Liver (tissue), 9 donors: ENCODE measurements around the gene TFDP1. TPM values are rescaled to one million over a fixed set of nuclear protein-coding genes. Genes with fewer than 3 reads are reported as not detected.

Experiments
- DNase-seq: peaks from one replicate; pipeline ENCODE4 v3.0.0-alpha.2; 2017; ENCODE audit warnings: low spot score
- H3K27ac ChIP-seq, 2 donors: one replicate each; pipeline ENCODE4 v1.7.0; 2013; ENCODE audit warnings: inconsistent platforms in 2 of 2, low read length in 2 of 2, control low read depth in 1 of 2, low read depth in 1 of 2, mild to moderate bottlenecking in 1 of 2
- H3K27me3 ChIP-seq, 4 donors: one replicate each; pipeline versions ENCODE4 v1.6.1 to v1.7.0; 2013; ENCODE audit warnings: low read length in 3 of 4, inconsistent platforms in 1 of 4, mild to moderate bottlenecking in 1 of 4, moderate library complexity in 1 of 4; ENCODE audit not compliant: control insufficient read depth in 4 of 4, insufficient read depth in 4 of 4
- H3K36me3 ChIP-seq, 4 donors: one replicate each; pipeline versions ENCODE4 v1.6.1 to v1.7.0; 2013; ENCODE audit warnings: low read length in 3 of 4, mild to moderate bottlenecking in 3 of 4, low read depth in 1 of 4, moderate library complexity in 1 of 4; ENCODE audit not compliant: control insufficient read depth in 4 of 4, insufficient read depth in 3 of 4
- H3K4me1 ChIP-seq, 4 donors: one replicate each; pipeline versions ENCODE4 v1.6.1 to v1.7.0; 2013; ENCODE audit warnings: low read length in 3 of 4, mild to moderate bottlenecking in 3 of 4, moderate library complexity in 1 of 4; ENCODE audit not compliant: control insufficient read depth in 4 of 4, insufficient read depth in 4 of 4
- H3K4me3 ChIP-seq, 3 donors: one replicate each; pipeline versions ENCODE4 v1.6.1 to v1.7.0; 2013; ENCODE audit warnings: low read length in 3 of 3, control low read depth in 1 of 3, low read depth in 1 of 3, mild to moderate bottlenecking in 1 of 3
- H3K9ac ChIP-seq, 2 donors: one replicate each; pipeline ENCODE4 v1.7.0; 2013; ENCODE audit warnings: low read length in 2 of 2, mild to moderate bottlenecking in 2 of 2, moderate library complexity in 2 of 2, control low read depth in 1 of 2, low read depth in 1 of 2
- H3K9me3 ChIP-seq, 4 donors: one replicate each; pipeline versions ENCODE4 v1.6.1 to v1.7.0; 2013; ENCODE audit warnings: low read length in 3 of 4; ENCODE audit not compliant: control insufficient read depth in 4 of 4
- ATF3 ChIP-seq: IDR thresholded peaks from 2 replicates; pipeline ENCODE4 v1.6.1; 2016; ENCODE audit warnings: antibody characterized with exemption
- CTCF ChIP-seq: fragments of 150-350 bp; IDR thresholded peaks from 2 replicates; pipeline ENCODE4 v1.5.1; 2017; ENCODE audit warnings: improper control_type of control experiment, low read depth, low read length; ENCODE audit not compliant: missing input control
- EGR1 ChIP-seq, 2 donors: IDR thresholded peaks; 2 replicates each; pipeline ENCODE4 v1.6.1; 2016 to 2018; ENCODE audit warnings: antibody characterized with exemption in 2 of 2, low read depth in 2 of 2
- FOXA1 ChIP-seq: IDR thresholded peaks from 2 replicates; pipeline ENCODE4 v1.6.1; 2016; ENCODE audit warnings: antibody characterized with exemption
- FOXA2 ChIP-seq: IDR thresholded peaks from 2 replicates; pipeline ENCODE4 v1.6.1; 2016; ENCODE audit warnings: antibody characterized with exemption
- GABPA ChIP-seq, 2 donors: IDR thresholded peaks in 1 of 2; conservative IDR thresholded peaks in 1 of 2; 2 replicates each; pipeline ENCODE4 v1.6.1; 2016; ENCODE audit warnings: antibody characterized with exemption in 2 of 2, mild to moderate bottlenecking in 1 of 2, moderate library complexity in 1 of 2
- HNF4A ChIP-seq, 2 donors: conservative IDR thresholded peaks; 2 replicates each; pipeline ENCODE4 v1.6.1; 2016; ENCODE audit warnings: antibody characterized with exemption in 2 of 2, mild to moderate bottlenecking in 2 of 2
- HNF4G ChIP-seq: IDR thresholded peaks from 2 replicates; pipeline ENCODE4 v1.6.1; 2016; ENCODE audit warnings: antibody characterized with exemption
- JUND ChIP-seq, 2 donors: IDR thresholded peaks; 2 replicates each; pipeline ENCODE4 v1.6.1; 2016; ENCODE audit warnings: antibody characterized with exemption in 2 of 2
- MAX ChIP-seq: IDR thresholded peaks from 2 replicates; pipeline ENCODE4 v1.6.1; 2016; ENCODE audit warnings: antibody characterized with exemption
- NR2F2 ChIP-seq: IDR thresholded peaks from 2 replicates; pipeline ENCODE4 v1.6.1; 2016; ENCODE audit warnings: antibody characterized with exemption
- RAD21 ChIP-seq, 2 donors: IDR thresholded peaks; 2 replicates each; pipeline ENCODE4 v1.6.1; 2016; ENCODE audit warnings: antibody characterized with exemption in 2 of 2, mild to moderate bottlenecking in 2 of 2
- REST ChIP-seq: IDR thresholded peaks from 2 replicates; pipeline ENCODE4 v1.6.1; 2016; ENCODE audit warnings: antibody characterized with exemption, mild to moderate bottlenecking
- RXRA ChIP-seq, 2 donors: IDR thresholded peaks; 2 replicates each; pipeline ENCODE4 v1.6.1; 2017 to 2018; ENCODE audit warnings: antibody characterized with exemption in 2 of 2, mild to moderate bottlenecking in 1 of 2
- SP1 ChIP-seq: IDR thresholded peaks from 2 replicates; pipeline ENCODE4 v1.6.1; 2018; ENCODE audit warnings: antibody characterized with exemption, mild to moderate bottlenecking
- TAF1 ChIP-seq: conservative IDR thresholded peaks from 2 replicates; pipeline ENCODE4 v1.6.1; 2016; ENCODE audit warnings: antibody characterized with exemption, mild to moderate bottlenecking
- YY1 ChIP-seq: IDR thresholded peaks from 2 replicates; pipeline ENCODE4 v1.6.1; 2016; ENCODE audit warnings: antibody characterized with exemption, mild to moderate bottlenecking
- ZBTB33 ChIP-seq: IDR thresholded peaks from 2 replicates; pipeline ENCODE4 v1.6.1; 2016; ENCODE audit warnings: antibody characterized with exemption
- WGBS: extraction: QIAGEN DNeasy Blood & Tissue Kit; methylation state at CpG from one replicate; pipeline ENCODE4 v1.1.7; 2013; 5-methylcytosine and 5-hydroxymethylcytosine counted together
- polyA plus RNA-seq, 2 donors: library from polyadenylated mRNA; stranded (reverse) in 1 of 2; unstranded in 1 of 2; fragments of 200-250 nt in 1 of 2; fragments of >200 nt in 1 of 2; fragmentation: Nextera tagmentation in 1 of 2; extraction: Ambion mirVana in 1 of 2; gene quantifications; one replicate each; pipeline versions ENCODE4 v1.2.1 to v1.2.3, GENCODE V29; 2013 to 2015
- total RNA-seq, 2 donors: library from RNA; depleted of rRNA; stranded (reverse); fragments of >200 nt; gene quantifications; one replicate each; pipeline ENCODE4 v1.2.3, GENCODE V29; 2014
- donor health status: healthy.
- donor health status: healthy.
- donor health status: healthy.
- donor health status: healthy.
- donor health status: healthy.

TFDP1 gene
- total and polyA plus RNA-seq, 4 donors = 9.9 to 140 (median 17.8) TPM

- H3K4me1 ChIP-seq = peaks cover 0 to 3% (median 0%) of the 10 kb centered on the region in 4 donors
- TF ChIP-seq HNF4G = no peak
- TF ChIP-seq RXRA (IDR thresholded peaks at IDR 0.05) = no peak
- TF ChIP-seq MAX = no peak
- TF ChIP-seq FOXA2 = no peak
- no peak for TF ChIP-seq EGR1 (IDR thresholded peaks at IDR 0.05; ENCODE audit: low read depth in 2 of 2)
- no peak for TF ChIP-seq CTCF
- no peak for TF ChIP-seq REST
- TF ChIP-seq JUND (IDR thresholded peaks at IDR 0.05) = no peak
- TF ChIP-seq HNF4A (conservative IDR thresholded peaks at IDR 0.05) = no peak
- TF ChIP-seq FOXA1 = no peak
- TF ChIP-seq ZBTB33 = no peak
- TF ChIP-seq NR2F2 = no peak
- no peak for TF ChIP-seq GABPA (IDR thresholded peaks at IDR 0.05 in 1 of 2, conservative IDR thresholded peaks at IDR 0.05 in 1 of 2)
- TF ChIP-seq ATF3 = no peak
- no peak for TF ChIP-seq SP1
- TF ChIP-seq RAD21 (IDR thresholded peaks at IDR 0.05) = no peak
- TF ChIP-seq TAF1 = no peak
- TF ChIP-seq YY1 = no peak
- H3K36me3 ChIP-seq = peaks cover 0 to 9% (median 7%) of the 10 kb centered on the region in 4 donors
- H3K4me3 ChIP-seq = no peak overlapping the region
- peak overlapping the region; percentile 45 to 52 for H3K27ac ChIP-seq
- 88% methylated on average over 28 of the region's 28 CpGs for WGBS
- H3K9ac ChIP-seq = no peak overlapping the region
- DNase-seq = no peak
- no peaks in the 10 kb centered on the region for H3K9me3 ChIP-seq
- H3K27me3 ChIP-seq = no peaks in the 10 kb centered on the region
These were observed 22.7 kb downstream of the TFDP1 start for GRCh38 chr13:113607056-113607888.
